Right lobe of liver (tissue), 6 donors: Measurements from ENCODE around the gene CNOT6L. TPM values are rescaled to one million over a fixed set of nuclear protein-coding genes. Genes with fewer than 3 reads are reported as not detected.

Source experiments
- ATAC-seq, 4 donors: fragments of 200-7000 bp; cut with Tn5 transposase; one replicate each; pipeline ENCODE4 v1.9.1; 2020; ENCODE audit warnings: mild to moderate bottlenecking in 4 of 4, moderate library complexity in 4 of 4
- DNase-seq, 3 donors: peaks; one replicate each; pipeline ENCODE4 v3.0.0-alpha.2; 2020
- H3K27ac ChIP-seq, 3 donors: fragments of 200-600 bp; one replicate each; pipeline ENCODE4 v1.8.0; 2022
- H3K27me3 ChIP-seq, 2 donors: fragments of 200-600 bp; one replicate each; pipeline ENCODE4 v1.8.0; 2022
- H3K36me3 ChIP-seq, 4 donors: fragments of 200-600 bp; sonication (generic) in 1 of 4; one replicate each; pipeline versions ENCODE4 v1.5.1 to v1.8.0; 2017 to 2022; ENCODE audit warnings: control low read depth in 1 of 4
- H3K4me1 ChIP-seq, 4 donors: fragments of 200-600 bp; sonication (generic) in 1 of 4; one replicate each; pipeline versions ENCODE4 v1.5.1 to v1.8.0; 2017 to 2022; ENCODE audit warnings: control low read depth in 1 of 4
- H3K4me3 ChIP-seq, 3 donors: fragments of 200-600 bp; one replicate each; pipeline ENCODE4 v1.8.0; 2022
- H3K9me3 ChIP-seq, 4 donors: fragments of 200-600 bp; sonication (generic) in 1 of 4; one replicate each; pipeline versions ENCODE4 v1.5.1 to v1.8.0; 2017 to 2022; ENCODE audit warnings: control low read depth in 1 of 4
- POLR2A ChIP-seq: fragments of 450-650 bp; IDR thresholded peaks from one replicate; pipeline ENCODE4 v1.6.1; 2017; ENCODE audit warnings: antibody characterized with exemption, mild to moderate bottlenecking
- WGBS: methylation state at CpG from one replicate; pipeline ENCODE4 v1.1.6; 2018; ENCODE audit warnings: low coverage, low lambda C conversion rate; ENCODE audit not compliant: insufficient coverage; ENCODE audit errors: missing lambda C conversion rate; 5-methylcytosine and 5-hydroxymethylcytosine counted together
- intact Hi-C, 2 donors: fragments of 100-400 bp; cut with DNase I; formaldehyde crosslinking; loops; one replicate each; pipeline versions ENCODE4 v1.11.2 to v1.14.1; 2022
- total RNA-seq, 6 experiments: library from RNA; depleted of rRNA in 2 of 6; stranded (reverse); fragments of >200 nt in 2 of 6; fragmentation: NEBNext Ultra II Directional in 3 of 6; extraction: Animal tissue kit (Norgen Biotek cat#: 25700) in 3 of 6; gene quantifications; one replicate each; pipeline versions ENCODE4 v1.1.0 to v1.2.4, GENCODE V29; 2016 to 2023
- TF ChIP-seq, protein P1 (sequence below), 4 donors: fragments of 200-600 bp in 3 of 4; fragments of 450-650 bp in 1 of 4; IDR thresholded peaks; one replicate each; pipeline versions ENCODE4 v1.5.1 to v1.8.0; 2016 to 2022; ENCODE audit warnings: antibody characterized with exemption in 4 of 4, mild to moderate bottlenecking in 2 of 4
- donor health status: DM: no; HTN: yes; CAD: no.
- donor health status: DM: no; HTN: no; CAD: no.
- donor health status: DM: no; HTN: no; CAD: no.
- donor health status: DM: no; HTN: yes; CAD: no.
- donor health status: DM: no; HTN: yes; CAD: no.

CNOT6L gene
- total RNA-seq, 6 experiments from 2014 or later = 9.1 to 38.1 (median 25.0) TPM

DNA sequence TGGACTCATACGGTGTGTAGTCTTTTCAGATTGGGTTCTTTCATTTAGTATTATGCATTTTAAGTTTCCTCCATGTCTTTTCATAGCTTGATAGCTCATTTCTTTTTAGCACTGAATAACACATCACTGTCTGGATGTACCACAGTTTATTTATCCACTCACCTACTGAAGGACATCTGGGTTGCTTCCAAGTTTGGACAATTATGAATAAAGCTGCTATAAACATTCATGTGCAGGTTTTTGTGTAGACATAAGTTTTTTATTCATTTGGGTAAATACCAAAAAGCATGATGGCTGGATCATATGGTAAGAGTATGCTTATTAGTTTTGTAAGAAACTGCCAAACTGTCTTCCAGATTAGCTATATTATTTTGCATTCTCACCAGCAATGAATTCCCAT, 29.0 kb downstream of the CNOT6L start:
- H3K9me3 ChIP-seq = no peaks in the 10 kb centered on the region
- no peak overlapping the region for H3K4me3 ChIP-seq
- H3K36me3 ChIP-seq = no peaks in the 10 kb centered on the region
- H3K27ac ChIP-seq = no peak overlapping the region
- ATAC-seq (no peak), DNase-seq (no peak)
- intact Hi-C loops = no loop called here
- no peak for TF ChIP-seq POLR2A
- TF ChIP-seq, protein P1, sequence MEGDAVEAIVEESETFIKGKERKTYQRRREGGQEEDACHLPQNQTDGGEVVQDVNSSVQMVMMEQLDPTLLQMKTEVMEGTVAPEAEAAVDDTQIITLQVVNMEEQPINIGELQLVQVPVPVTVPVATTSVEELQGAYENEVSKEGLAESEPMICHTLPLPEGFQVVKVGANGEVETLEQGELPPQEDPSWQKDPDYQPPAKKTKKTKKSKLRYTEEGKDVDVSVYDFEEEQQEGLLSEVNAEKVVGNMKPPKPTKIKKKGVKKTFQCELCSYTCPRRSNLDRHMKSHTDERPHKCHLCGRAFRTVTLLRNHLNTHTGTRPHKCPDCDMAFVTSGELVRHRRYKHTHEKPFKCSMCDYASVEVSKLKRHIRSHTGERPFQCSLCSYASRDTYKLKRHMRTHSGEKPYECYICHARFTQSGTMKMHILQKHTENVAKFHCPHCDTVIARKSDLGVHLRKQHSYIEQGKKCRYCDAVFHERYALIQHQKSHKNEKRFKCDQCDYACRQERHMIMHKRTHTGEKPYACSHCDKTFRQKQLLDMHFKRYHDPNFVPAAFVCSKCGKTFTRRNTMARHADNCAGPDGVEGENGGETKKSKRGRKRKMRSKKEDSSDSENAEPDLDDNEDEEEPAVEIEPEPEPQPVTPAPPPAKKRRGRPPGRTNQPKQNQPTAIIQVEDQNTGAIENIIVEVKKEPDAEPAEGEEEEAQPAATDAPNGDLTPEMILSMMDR (IDR thresholded peaks at IDR 0.05) = no peak
- H3K27me3 ChIP-seq = no peaks in the 10 kb centered on the region
- H3K4me1 ChIP-seq = no peaks in the 10 kb centered on the region
- 86% methylated on average over 1 of the region's 1 CpG for WGBS

DNA sequence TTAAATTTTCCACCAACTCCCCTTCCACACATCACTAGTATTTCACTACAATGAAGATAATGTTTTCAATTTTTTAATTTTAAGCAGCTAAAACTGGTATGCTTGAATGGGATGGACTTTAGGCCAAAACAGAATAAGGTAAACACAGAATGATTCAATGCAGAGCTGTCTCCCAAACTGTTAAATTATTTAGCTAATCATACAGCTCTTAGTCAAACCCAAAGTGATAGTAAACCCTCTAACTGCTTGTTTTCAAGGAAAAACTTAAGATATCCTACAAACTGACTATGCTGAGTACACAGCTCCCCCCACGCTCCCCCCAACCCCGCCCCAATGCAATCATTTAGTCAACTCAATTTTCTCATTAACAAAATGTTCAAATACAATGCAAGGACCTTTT, 30.2 kb downstream of the CNOT6L start:
- Histone ChIP-seq H3K9me3 (no peaks in the 10 kb centered on the region), H3K4me3 (no peak overlapping the region), H3K4me1 (no peaks in the 10 kb centered on the region), H3K36me3 (no peaks in the 10 kb centered on the region), H3K27ac (no peak overlapping the region), H3K27me3 (no peaks in the 10 kb centered on the region)
- ATAC-seq (peak in 1 of 4 donors; percentile 78), DNase-seq (no peak)
- intact Hi-C loops = no loop called here
- WGBS = 78% methylated on average over 2 of the region's 2 CpGs
- no peak for TF ChIP-seq POLR2A
- TF ChIP-seq, protein P1 (IDR thresholded peaks at IDR 0.05) = no peak

DNA sequence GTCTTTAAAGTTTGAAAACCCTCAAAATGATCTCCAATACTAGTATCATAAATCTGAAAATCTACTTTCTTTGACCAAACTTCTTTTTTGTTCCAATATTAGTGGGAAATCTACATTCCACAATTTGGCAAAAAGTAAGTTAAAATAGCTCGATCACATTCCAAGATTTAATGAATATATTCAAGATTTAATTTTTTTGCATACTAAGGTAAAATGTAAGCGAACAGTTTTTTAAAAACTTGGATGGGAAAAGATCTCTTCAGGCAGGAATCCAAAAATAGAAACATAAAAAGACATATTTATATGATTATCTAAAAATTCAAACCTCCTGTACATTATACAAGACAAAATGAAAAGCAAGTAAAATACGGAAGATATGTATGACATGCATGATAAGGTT, 31.2 kb downstream of the CNOT6L start:
- no peak for TF ChIP-seq POLR2A
- TF ChIP-seq, protein P1 (IDR thresholded peaks at IDR 0.05) = no peak
- intact Hi-C loops = no loop called here
- WGBS = 88% methylated on average over 3 of the region's 3 CpGs
- no peak overlapping the region for H3K27ac ChIP-seq
- ATAC-seq = no peak
- no peaks in the 10 kb centered on the region for H3K27me3 ChIP-seq
- H3K4me3 ChIP-seq = no peak overlapping the region
- no peak for DNase-seq
- no peaks in the 10 kb centered on the region for H3K9me3 ChIP-seq
- peaks cover 0 to 5% (median 0%) of the 10 kb centered on the region in 4 donors for H3K4me1 ChIP-seq
- no peaks in the 10 kb centered on the region for H3K36me3 ChIP-seq

DNA sequence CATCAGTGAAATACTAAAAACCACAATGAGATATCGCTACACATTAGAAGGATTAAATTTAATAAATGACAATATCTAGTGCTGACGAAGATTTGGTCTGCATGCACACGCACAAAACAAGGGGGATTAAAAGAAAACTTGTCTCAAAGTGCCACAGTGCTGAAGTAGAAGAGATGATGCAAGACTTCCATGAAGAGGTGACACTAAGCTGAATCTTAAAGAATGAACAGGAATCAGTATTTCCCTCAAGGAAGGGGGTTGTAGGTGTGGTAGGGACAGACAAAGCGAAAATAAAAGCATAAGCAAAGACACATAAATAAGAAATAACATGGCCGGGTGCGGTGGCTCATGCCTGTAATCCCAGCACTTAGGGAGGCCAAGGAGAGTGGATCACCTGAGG, 33.5 kb downstream of the CNOT6L start:
- H3K9me3 ChIP-seq = no peaks in the 10 kb centered on the region
- DNase-seq (no peak), ATAC-seq (no peak)
- H3K4me3 ChIP-seq = no peak overlapping the region
- 81% methylated on average over 6 of the region's 6 CpGs for WGBS
- H3K4me1 ChIP-seq = peaks cover 0 to 13% (median 0%) of the 10 kb centered on the region in 4 donors
- H3K27ac ChIP-seq = no peak overlapping the region
- TF ChIP-seq, protein P1 (IDR thresholded peaks at IDR 0.05) = no peak
- no peak for TF ChIP-seq POLR2A
- no peaks in the 10 kb centered on the region for H3K27me3 ChIP-seq
- intact Hi-C loops = no loop called here
- H3K36me3 ChIP-seq = no peaks in the 10 kb centered on the region

DNA sequence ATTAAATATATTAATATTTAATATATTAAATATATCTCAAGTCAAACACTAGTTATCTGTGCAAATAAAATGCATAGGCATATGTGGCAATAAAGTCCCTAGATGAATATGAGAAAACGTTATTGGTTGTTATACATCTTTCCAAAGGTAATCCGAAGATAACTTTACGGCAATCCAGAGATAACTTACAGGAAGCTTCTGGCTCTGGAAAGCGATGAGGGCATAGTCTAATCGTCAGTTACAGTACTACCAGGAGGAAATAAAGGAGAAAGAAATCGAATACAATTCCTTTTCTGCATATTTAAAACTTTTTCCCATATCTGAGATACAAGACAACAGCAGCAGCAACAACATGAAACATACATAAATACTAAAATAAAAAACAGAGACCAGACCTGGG, 35.3 kb downstream of the CNOT6L start:
- DNase-seq = no peak
- Histone ChIP-seq H3K36me3 (no peaks in the 10 kb centered on the region), H3K27ac (no peak overlapping the region), H3K27me3 (no peaks in the 10 kb centered on the region), H3K9me3 (no peaks in the 10 kb centered on the region), H3K4me3 (no peak overlapping the region), H3K4me1 (peaks cover 0 to 13% (median 0%) of the 10 kb centered on the region in 4 donors)
- ATAC-seq = no peak
- intact Hi-C loops = no loop called here
- TF ChIP-seq, protein P1 (IDR thresholded peaks at IDR 0.05) = no peak
- no peak for TF ChIP-seq POLR2A
- WGBS = 65% methylated on average over 6 of the region's 6 CpGs
